Prostate gland (tissue), 2 donors: Measurements from ENCODE around the gene ABCB11. TPM values are rescaled to one million over a fixed set of nuclear protein-coding genes. Genes with fewer than 3 reads are reported as not detected.

Experiments
- DNase-seq: peaks from one replicate; pipeline ENCODE4 v3.0.0-alpha.2; 2019; ENCODE audit warnings: low spot score
- H3K27ac ChIP-seq, 2 donors: fragments of 200-600 bp; sonication (generic); 2 replicates each; pipeline ENCODE4 v1.5.1; 2017 to 2019
- H3K27me3 ChIP-seq: fragments of 200-600 bp; sonication (generic); replicated peaks from 2 replicates; pipeline ENCODE4 v1.5.1; 2019; ENCODE audit not compliant: insufficient read depth
- H3K36me3 ChIP-seq, 2 donors: fragments of 200-600 bp; sonication (generic); 1 replicate in 1 of 2; 2 replicates in 1 of 2; pipeline versions ENCODE4 v1.5.1 to v1.8.1; 2017 to 2019
- H3K4me1 ChIP-seq: fragments of 200-600 bp; sonication (generic); replicated peaks from 2 replicates; pipeline ENCODE4 v1.5.1; 2019
- H3K4me3 ChIP-seq, 2 donors: fragments of 200-600 bp; sonication (generic); 2 replicates each; pipeline ENCODE4 v1.5.1; 2017 to 2019
- H3K9me3 ChIP-seq: fragments of 200-600 bp; sonication (generic); 2 replicates; pipeline ENCODE4 v1.5.1; 2017
- CTCF ChIP-seq, 4 experiments: fragments of 200-600 bp in 2 of 4; fragments of 450-650 bp in 2 of 4; sonication (generic) in 2 of 4; IDR thresholded peaks; 1 replicate in 3 of 4; 2 replicates in 1 of 4; pipeline ENCODE4 v1.5.1; 2016 to 2019; ENCODE audit warnings: antibody characterized with exemption in 4 of 4, mild to moderate bottlenecking in 2 of 4, moderate library complexity in 2 of 4
- POLR2A ChIP-seq: fragments of 450-650 bp; IDR thresholded peaks from one replicate; pipeline ENCODE4 v1.6.1; 2016; ENCODE audit warnings: antibody characterized with exemption, mild to moderate bottlenecking
- POLR2AphosphoS5 ChIP-seq: sonication (generic); formaldehyde crosslinking; IDR thresholded peaks from one replicate; pipeline ENCODE4 v1.6.1; 2017; ENCODE audit warnings: antibody characterized with exemption
- WGBS: methylation state at CpG from one replicate; pipeline ENCODE4 v1.1.5; 2018; 5-methylcytosine and 5-hydroxymethylcytosine counted together
- intact Hi-C: fragments of 100-400 bp; cut with DNase I; formaldehyde crosslinking; loops from one replicate; pipeline ENCODE4 v1.14.2; 2022
- total RNA-seq, 2 donors: library from RNA; depleted of rRNA; stranded (reverse); fragments of >200 nt; gene quantifications; one replicate each; pipeline ENCODE4 v1.1.0, GENCODE V29; 2016

ABCB11 gene
- total RNA-seq, 2 donors from 2014 or later, result 1.2 TPM; not detected in 1

DNA sequence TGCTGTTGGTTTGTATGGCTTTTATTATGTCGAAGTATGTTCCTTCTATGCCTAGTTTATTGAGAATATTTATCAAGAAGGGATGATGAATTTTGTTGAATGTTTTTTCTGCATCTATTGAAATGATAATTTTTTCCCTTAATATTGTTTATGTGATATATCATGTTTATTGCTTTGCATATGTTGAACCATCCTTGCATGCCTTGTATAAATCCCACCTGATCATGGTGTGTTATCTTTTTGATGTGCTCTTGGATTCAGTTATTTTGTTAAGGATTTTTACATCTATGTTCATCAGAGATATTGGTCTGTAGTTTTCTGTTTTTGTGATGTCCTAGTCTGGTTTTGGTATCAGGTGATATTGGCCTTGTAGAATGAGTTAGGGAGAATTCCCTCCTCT is 79.3 kb downstream of the ABCB11 start:
- intact Hi-C loops, result no loop called here
- Histone ChIP-seq H3K9me3 (no peaks in the 10 kb centered on the region), H3K36me3 (no peaks in the 10 kb centered on the region), H3K4me3 (no peak overlapping the region), H3K4me1 (no peaks in the 10 kb centered on the region), H3K27ac (no peak overlapping the region), H3K27me3 (no peaks in the 10 kb centered on the region)
- 97% methylated on average over 1 of the region's 1 CpG for WGBS
- DNase-seq, result no peak
- no peak for TF ChIP-seq POLR2A
- TF ChIP-seq CTCF (IDR thresholded peaks at IDR 0.05), result no peak
- no peak for TF ChIP-seq POLR2AphosphoS5

- intact Hi-C loops, result no loop called here
- H3K9me3 ChIP-seq, result no peaks in the 10 kb centered on the region
- no peaks in the 10 kb centered on the region for H3K36me3 ChIP-seq
- H3K27ac ChIP-seq, result no peak overlapping the region
- 94% methylated on average over 1 of the region's 1 CpG for WGBS
- TF ChIP-seq POLR2AphosphoS5 (no peak), POLR2A (no peak), CTCF (IDR thresholded peaks at IDR 0.05) (no peak)
- peaks cover 2% of the 10 kb centered on the region for H3K27me3 ChIP-seq
- no peak overlapping the region for H3K4me3 ChIP-seq
- DNase-seq, result no peak
- no peaks in the 10 kb centered on the region for H3K4me1 ChIP-seq
These were observed 81.8 kb downstream of the ABCB11 start for GRCh38 chr2:168949324-168949723.

- TF ChIP-seq POLR2AphosphoS5 (no peak), CTCF (IDR thresholded peaks at IDR 0.05) (peak in 2 of 4 experiments; percentile 18 to 40), POLR2A (no peak)
- Histone ChIP-seq H3K4me1 (no peaks in the 10 kb centered on the region), H3K9me3 (no peaks in the 10 kb centered on the region), H3K36me3 (no peaks in the 10 kb centered on the region), H3K27me3 (peaks cover 2% of the 10 kb centered on the region), H3K27ac (no peak overlapping the region), H3K4me3 (no peak overlapping the region)
- DNase-seq, result no peak
- intact Hi-C loops, result no loop called here
- WGBS, result 64% methylated on average over 6 of the region's 6 CpGs
These were observed 82.4 kb downstream of the ABCB11 start for GRCh38 chr2:168948621-168949212.

- 74% methylated on average over 4 of the region's 4 CpGs for WGBS
- Histone ChIP-seq H3K9me3 (no peaks in the 10 kb centered on the region), H3K4me1 (no peaks in the 10 kb centered on the region), H3K27ac (no peak overlapping the region), H3K36me3 (no peaks in the 10 kb centered on the region), H3K27me3 (peaks cover 2% of the 10 kb centered on the region), H3K4me3 (no peak overlapping the region)
- TF ChIP-seq CTCF (IDR thresholded peaks at IDR 0.05), result no peak
- no peak for TF ChIP-seq POLR2A
- no peak for TF ChIP-seq POLR2AphosphoS5
- intact Hi-C loops, result no loop called here
- DNase-seq, result no peak
These were observed 85.6 kb downstream of the ABCB11 start for GRCh38 chr2:168945508-168945907.

DNA sequence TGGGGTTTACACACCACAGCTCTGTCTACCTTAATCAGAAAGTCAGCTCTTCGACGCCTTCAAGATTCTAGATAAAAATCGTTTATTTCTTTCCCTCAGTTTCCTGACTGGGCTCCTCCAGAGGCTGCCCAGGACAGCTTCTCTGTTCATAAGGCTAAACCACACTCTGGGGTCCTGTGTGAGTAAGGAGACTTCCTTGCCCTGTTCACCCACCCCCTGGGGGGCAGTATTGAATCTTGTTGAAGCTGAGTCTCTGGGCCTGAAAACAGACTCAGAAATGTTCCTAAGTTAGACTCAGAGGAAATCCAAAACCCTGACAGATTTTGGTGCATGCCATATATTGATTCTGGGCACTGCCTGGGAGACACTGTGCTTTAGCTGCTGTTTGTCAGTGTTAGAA is 87.1 kb downstream of the ABCB11 start:
- no peaks in the 10 kb centered on the region for H3K36me3 ChIP-seq
- H3K4me1 ChIP-seq, result no peaks in the 10 kb centered on the region
- TF ChIP-seq POLR2AphosphoS5 (no peak), CTCF (IDR thresholded peaks at IDR 0.05) (no peak), POLR2A (no peak)
- no peak overlapping the region for H3K4me3 ChIP-seq
- DNase-seq, result no peak
- intact Hi-C loops, result no loop called here
- no peaks in the 10 kb centered on the region for H3K9me3 ChIP-seq
- 81% methylated on average over 3 of the region's 3 CpGs for WGBS
- H3K27ac ChIP-seq, result no peak overlapping the region
- peaks cover 2% of the 10 kb centered on the region for H3K27me3 ChIP-seq
